Measurements from ENCODE around the gene AK4.
"Not testable (repeated sequence)": the region's sequence is repeated elsewhere in the genome, so short reads cannot be mapped to it uniquely, and the experiment has no call there.

AK4 gene

DNA sequence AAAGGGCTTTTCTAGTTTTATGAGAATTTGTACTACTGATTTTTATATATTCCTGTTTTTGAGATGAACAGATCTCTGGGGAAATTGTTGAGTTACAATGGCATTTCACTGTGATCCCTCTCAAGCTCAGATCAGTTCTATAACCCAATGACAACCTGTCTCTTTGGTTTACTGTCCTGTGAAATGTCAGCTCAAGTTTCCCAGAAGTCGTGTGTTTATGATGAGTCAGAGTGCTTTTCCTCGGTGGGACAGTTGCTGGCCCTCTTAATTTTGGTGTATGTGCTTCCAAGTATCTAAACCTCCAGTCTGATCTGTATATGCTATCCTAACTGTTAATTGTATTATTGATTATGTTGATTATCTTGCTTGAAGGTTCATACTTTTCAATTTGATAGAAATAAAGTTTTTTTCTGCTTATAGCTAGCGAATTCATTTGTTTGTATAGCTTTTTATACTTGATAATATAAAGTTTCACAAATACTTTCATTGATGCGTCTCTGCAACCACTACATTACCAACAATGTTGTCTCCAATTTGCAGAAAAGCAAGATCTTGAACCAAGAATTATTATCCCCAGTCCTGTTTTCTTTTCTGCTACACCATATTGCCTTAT lies 83.8 kb downstream of the AK4 start:
- H3K4me3 Mint-ChIP-seq, result no peak overlapping the region

DNA sequence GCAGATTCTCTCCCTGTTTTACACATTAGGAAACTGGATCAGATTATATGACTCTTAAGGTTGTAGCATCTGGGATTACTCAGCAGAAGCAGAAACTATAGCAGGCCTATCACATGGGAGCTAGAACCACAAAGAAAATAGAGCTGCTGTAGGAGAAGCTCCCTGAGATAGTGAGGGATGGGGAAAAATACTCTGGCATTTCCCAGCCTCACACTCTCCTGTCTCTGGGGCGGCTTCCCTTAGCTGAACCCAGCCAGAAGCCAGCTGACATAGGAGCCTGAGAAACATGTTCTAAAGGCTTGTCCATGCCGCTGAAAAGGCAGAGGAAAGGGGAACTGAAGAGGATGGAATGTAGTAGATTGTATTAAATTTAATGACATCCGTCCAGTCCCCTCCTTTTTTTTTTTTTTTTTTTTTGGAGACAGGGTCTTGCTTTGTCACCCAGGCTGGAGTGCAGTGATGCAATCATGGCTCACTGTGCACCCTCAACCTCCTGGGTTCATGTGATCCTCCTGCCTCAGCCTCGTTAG lies 84.5 kb downstream of the AK4 start:
- H3K27ac Mint-ChIP-seq, result no peak overlapping the region
- peaks cover 7% of the 10 kb centered on the region for H3K4me1 Mint-ChIP-seq (ENCODE audit: low read depth)
- H3K9me3 Mint-ChIP-seq (ENCODE audit: low read depth), result no peaks in the 10 kb centered on the region
- H3K36me3 Mint-ChIP-seq, result peaks cover 4% of the 10 kb centered on the region
- peaks cover 5% of the 10 kb centered on the region for H3K27me3 Mint-ChIP-seq
- H3K4me3 Mint-ChIP-seq, result no peak overlapping the region

More for the DNA sequence above, 83.8 kb downstream of the AK4 start:
- Mint-ChIP-seq H3K9me3 (ENCODE audit: low read depth) (no peaks in the 10 kb centered on the region), H3K27me3 (peaks cover 5% of the 10 kb centered on the region), H3K36me3 (peaks cover 4% of the 10 kb centered on the region), H3K4me1 (ENCODE audit: low read depth) (peaks cover 7% of the 10 kb centered on the region), H3K27ac (no peak overlapping the region)

DNA sequence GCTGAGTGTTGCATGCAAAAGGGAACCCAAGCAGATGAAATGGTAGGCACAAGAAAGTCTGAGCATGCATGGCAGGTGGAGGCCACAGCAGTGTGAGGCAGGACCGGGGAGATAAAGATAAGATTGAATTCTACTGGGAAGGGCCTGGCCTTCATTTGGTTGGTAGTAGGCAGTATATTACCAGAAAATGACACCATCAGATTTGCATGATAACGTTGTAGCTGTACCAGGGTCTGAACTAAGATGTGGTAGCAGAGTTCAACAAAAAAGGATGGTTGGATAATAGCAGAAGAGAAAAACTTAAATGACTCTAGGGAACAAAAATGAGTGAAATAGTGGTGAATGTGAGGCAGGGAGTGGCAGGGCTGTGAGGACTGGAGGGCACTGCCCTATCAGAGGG lies 85.8 kb downstream of the AK4 start:
- no peak overlapping the region for H3K4me3 Mint-ChIP-seq
- peaks cover 5% of the 10 kb centered on the region for H3K27me3 Mint-ChIP-seq
- no peak overlapping the region for H3K27ac Mint-ChIP-seq
- H3K4me1 Mint-ChIP-seq (ENCODE audit: low read depth), result peaks cover 7% of the 10 kb centered on the region
- peaks cover 4% of the 10 kb centered on the region for H3K36me3 Mint-ChIP-seq
- H3K9me3 Mint-ChIP-seq (ENCODE audit: low read depth), result no peaks in the 10 kb centered on the region

DNA sequence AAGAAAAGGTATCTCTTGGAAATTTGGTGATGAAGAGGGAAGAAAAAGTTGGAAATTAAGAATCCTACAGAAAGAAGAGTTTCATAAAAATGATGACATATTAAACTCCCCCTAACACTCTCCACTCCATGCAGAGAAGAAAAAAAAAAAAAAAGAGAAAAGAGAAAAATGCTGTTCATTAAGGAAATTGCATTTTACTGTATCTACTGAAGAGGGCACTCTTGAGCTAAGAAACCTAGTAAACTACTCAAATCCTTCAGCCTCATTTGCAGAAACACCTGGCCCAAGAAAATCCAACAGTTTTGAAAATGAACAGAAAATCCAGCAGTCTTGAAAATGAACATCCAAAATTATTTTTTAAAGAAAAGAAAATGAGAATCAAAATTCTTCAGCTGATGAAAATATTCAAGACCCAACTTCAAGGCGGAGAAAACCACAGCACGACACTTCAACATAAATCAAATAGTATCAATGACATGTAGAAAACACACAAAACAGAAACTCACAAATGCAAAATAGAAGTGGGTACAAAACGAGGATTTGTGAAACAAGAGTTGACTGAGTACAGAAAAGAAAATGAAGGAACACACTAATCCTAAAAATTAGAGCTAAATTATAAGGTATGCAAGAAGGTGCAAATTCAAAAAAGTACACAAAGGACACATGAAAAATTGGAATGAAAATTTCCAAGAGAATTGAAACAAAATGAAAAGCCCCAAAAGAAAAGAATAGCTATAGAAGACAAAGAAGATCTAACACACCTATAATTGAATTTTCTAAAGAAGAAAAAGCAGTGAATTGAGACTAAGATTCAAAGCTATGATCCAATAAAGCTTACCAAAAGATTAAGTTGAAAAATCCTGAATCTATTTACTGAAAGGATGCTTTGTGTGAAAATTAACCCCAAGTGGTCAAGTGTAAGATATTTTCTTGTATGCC lies 88.1 kb downstream of the AK4 start:
- Mint-ChIP-seq H3K9me3 (ENCODE audit: low read depth) (no peaks in the 10 kb centered on the region), H3K36me3 (peaks cover 4% of the 10 kb centered on the region), H3K4me3 (no peak overlapping the region), H3K27me3 (peaks cover 3% of the 10 kb centered on the region), H3K27ac (no peak overlapping the region), H3K4me1 (ENCODE audit: low read depth) (peaks cover under 1% of the 10 kb centered on the region)

DNA sequence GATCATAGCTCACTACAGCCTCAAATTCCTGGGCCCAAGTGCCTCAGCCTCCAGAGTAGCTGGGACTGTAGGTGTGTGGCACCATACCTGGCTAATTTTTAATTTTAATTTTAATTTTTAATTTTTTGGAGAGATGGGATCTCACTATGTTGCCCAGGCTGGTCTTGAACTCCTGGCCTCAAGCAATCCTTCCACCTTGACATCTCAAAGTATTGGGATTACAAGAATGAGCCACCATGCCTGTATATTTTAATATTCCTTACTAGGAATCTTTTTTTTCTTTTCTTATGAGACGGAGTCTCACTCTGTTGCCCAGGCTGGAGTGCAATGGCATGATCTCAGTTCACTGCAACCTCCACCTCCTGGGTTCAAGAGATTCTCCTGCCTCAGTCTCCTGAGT lies 89.1 kb downstream of the AK4 start:
- H3K4me3 Mint-ChIP-seq; H3K4me1 Mint-ChIP-seq (ENCODE audit: low read depth); H3K9me3 Mint-ChIP-seq (ENCODE audit: low read depth); H3K36me3 Mint-ChIP-seq; H3K27ac Mint-ChIP-seq; H3K27me3 Mint-ChIP-seq: not testable (repeated sequence)

DNA sequence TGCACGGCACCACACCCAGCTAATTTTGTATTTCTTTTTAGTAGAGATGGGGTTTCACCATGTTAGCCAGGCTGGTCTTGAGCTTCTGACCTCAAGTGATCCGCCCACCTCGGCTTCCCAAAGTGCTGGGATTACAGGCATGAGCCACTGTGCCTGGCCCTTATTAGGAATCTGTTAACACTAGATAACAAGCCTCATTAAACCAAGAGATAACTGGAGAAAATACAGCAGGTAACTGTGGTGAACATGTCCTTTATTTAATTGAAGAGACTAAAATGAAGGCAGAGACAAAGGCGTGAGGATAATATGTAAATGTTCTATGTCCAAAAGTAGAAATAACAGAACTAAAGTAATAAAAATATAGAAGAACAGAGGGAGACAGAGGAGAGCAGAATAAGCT lies 89.5 kb downstream of the AK4 start:
- Mint-ChIP-seq H3K27me3 (peaks cover 7% of the 10 kb centered on the region), H3K4me3 (no peak overlapping the region), H3K27ac (no peak overlapping the region), H3K36me3 (peaks cover 4% of the 10 kb centered on the region), H3K9me3 (ENCODE audit: low read depth) (no peaks in the 10 kb centered on the region), H3K4me1 (ENCODE audit: low read depth) (no peaks in the 10 kb centered on the region)

DNA sequence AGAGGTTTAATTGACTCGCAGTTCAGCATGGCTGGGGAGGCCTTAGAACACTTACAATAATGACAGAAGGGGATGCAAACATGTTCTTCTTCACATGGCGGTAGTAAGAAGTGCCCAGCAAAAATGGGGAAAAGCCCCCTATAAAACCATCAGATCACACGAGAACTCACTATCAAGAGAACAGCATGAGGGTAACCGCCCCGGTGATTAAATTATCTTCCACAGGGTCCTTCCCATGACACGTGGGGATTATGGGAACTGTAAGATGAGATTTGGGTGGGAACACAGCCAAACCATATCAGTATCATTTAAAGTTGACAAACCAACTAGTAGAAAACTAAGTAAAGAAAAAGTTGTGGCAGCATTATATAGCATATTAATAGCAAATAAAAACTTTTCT lies 90.0 kb downstream of the AK4 start:
- H3K4me1 Mint-ChIP-seq (ENCODE audit: low read depth), result no peaks in the 10 kb centered on the region
- H3K27me3 Mint-ChIP-seq, result peaks cover 7% of the 10 kb centered on the region
- H3K4me3 Mint-ChIP-seq, result no peak overlapping the region
- peaks cover 4% of the 10 kb centered on the region for H3K36me3 Mint-ChIP-seq
- no peak overlapping the region for H3K27ac Mint-ChIP-seq
- H3K9me3 Mint-ChIP-seq (ENCODE audit: low read depth), result no peaks in the 10 kb centered on the region

DNA sequence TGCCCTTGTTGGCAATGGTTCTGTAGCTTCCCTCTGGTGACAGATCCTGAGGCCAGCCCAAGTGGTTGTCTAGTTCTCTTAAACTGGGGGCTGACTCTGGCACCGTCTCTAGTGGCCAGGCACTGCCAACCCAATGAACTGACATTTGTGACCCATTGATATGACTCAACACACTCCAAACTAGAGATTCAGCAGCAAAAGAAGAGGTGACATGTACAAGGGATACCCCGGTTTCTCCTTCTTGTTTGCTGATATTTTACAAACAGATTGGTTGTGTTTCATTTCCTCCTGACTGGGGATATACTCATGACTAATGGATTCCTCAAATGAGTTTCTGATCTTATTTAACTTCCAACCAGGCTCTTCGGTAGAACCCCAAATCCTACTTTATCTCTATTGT lies 95.5 kb downstream of the AK4 start:
- Mint-ChIP-seq H3K27ac (no peak overlapping the region), H3K4me1 (ENCODE audit: low read depth) (no peaks in the 10 kb centered on the region), H3K36me3 (no peaks in the 10 kb centered on the region), H3K4me3 (no peak overlapping the region), H3K9me3 (ENCODE audit: low read depth) (no peaks in the 10 kb centered on the region), H3K27me3 (peaks cover 22% of the 10 kb centered on the region)

DNA sequence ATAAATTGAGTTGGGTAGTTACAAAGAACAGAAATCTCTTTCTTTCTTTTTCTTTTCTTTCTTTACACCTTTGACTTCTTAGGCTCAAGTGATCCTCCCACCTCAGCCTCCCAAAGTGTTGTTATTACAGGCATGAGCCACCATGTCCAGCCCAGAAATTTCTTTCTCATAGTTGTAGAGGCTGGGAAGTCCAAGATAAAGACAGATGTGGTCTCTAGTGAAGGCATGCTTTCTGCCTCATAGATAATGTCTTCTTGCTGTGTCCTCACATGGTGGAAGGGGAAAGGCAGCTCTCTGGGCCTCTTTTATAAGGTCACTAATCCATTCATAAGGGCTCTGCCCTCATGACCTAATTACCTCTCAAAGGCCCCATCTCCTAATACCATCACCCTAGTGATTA lies 97.3 kb downstream of the AK4 start:
- Mint-ChIP-seq H3K4me1 (ENCODE audit: low read depth) (no peaks in the 10 kb centered on the region), H3K27ac (no peak overlapping the region), H3K4me3 (no peak overlapping the region), H3K36me3 (no peaks in the 10 kb centered on the region), H3K9me3 (ENCODE audit: low read depth) (no peaks in the 10 kb centered on the region), H3K27me3 (peaks cover 22% of the 10 kb centered on the region)

DNA sequence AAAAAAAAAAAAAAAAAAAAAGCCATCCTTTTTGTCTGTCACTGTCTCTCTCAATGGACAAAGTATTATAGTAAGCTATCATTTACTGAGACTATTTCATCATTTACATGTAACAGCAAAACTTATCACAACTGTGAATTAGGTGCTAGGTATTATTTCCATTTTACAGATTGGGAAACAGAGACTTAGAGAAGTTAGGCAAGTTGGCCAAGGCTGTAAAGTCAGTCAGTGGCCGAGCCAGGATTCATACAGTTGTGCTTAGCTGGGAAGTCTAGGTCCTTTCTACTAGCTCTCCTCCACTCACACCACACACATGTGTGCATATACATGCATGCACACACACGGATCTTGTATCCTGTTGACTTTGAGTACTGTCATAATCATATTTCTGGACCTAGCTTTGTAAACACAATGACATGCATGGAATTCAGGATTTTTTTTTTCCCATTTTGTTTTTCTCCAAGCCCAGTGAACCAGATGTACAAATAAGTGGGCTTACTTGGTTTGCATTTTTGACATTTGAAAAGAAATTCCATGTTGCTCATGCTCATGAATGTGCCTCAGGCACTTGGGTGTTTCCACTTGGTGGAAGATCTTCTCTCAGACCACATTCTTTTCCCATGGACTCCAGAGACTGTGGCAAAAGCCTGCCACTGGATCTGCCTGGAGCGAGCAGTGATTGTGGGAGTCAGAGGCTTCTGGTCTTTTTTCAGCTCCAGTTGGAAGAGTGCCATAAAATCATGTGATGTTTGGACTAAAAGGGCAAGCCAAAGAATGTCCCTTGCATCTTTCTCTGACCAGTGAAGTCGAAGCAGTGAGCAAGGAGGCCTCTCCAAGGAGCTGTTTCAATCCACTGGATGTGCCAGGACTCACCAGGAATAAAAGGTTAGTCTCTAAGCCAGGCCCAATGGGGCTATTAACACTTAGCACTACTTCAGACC lies 99.7 kb downstream of the AK4 start:
- Mint-ChIP-seq H3K4me1 (ENCODE audit: low read depth) (no peaks in the 10 kb centered on the region), H3K27ac (no peak overlapping the region), H3K4me3 (no peak overlapping the region), H3K36me3 (no peaks in the 10 kb centered on the region), H3K27me3 (peaks cover 18% of the 10 kb centered on the region), H3K9me3 (ENCODE audit: low read depth) (no peaks in the 10 kb centered on the region)

DNA sequence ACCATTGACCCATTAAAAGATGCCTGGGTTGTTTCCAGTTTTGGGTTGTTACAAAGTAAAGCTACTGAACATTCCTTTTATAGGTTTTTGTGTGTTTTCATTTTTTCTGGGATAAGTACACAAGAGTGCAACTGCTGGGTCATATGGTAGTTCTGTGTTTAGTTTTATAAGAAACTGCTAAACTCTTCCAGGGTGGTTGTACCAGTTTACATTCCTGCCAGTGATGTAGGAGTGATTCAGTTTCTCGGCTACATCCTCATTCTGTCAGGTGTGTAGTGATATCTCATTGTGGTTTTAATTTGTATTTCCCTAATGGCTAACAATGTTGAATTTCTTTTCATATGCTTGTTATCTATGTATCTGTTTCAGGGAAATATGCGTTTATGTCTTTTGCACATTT lies 102.8 kb downstream of the AK4 start:
- Mint-ChIP-seq H3K4me1 (ENCODE audit: low read depth) (peaks cover 15% of the 10 kb centered on the region), H3K9me3 (ENCODE audit: low read depth) (no peaks in the 10 kb centered on the region), H3K36me3 (no peaks in the 10 kb centered on the region), H3K27me3 (peaks cover 6% of the 10 kb centered on the region), H3K4me3 (no peak overlapping the region), H3K27ac (no peak overlapping the region)

DNA sequence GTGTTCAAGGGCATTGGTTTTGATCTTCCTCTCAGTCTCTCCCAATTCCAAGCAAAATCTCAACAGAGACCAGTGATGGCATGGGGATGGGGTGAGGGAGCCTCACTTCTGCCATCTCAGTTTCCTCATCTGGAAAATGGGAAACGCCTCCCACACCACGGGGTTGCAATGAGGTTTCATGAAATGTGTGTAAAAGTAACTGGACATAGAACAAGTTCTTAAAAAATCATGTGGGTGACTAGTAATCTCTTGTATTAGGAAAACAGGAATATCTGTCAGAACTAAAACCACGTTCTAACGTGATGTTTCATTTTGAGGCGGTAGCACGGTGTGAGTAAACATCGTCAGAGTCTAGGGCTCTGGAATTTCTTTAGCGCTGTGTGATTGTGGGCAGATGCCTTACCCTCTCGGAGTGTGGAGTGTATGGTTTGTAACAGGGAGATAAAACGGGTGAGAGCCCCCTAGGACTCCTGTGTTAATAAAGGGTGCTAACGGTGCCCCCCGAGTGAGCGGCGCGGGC lies 105.9 kb downstream of the AK4 start:
- H3K4me1 Mint-ChIP-seq (ENCODE audit: low read depth), result peaks cover 15% of the 10 kb centered on the region
- peak overlapping the region; percentile 74 for H3K27ac Mint-ChIP-seq
- peak overlapping the region; percentile 91 for H3K4me3 Mint-ChIP-seq
- no peaks in the 10 kb centered on the region for H3K9me3 Mint-ChIP-seq (ENCODE audit: low read depth)
- no peaks in the 10 kb centered on the region for H3K36me3 Mint-ChIP-seq
- H3K27me3 Mint-ChIP-seq, result peaks cover 5% of the 10 kb centered on the region

DNA sequence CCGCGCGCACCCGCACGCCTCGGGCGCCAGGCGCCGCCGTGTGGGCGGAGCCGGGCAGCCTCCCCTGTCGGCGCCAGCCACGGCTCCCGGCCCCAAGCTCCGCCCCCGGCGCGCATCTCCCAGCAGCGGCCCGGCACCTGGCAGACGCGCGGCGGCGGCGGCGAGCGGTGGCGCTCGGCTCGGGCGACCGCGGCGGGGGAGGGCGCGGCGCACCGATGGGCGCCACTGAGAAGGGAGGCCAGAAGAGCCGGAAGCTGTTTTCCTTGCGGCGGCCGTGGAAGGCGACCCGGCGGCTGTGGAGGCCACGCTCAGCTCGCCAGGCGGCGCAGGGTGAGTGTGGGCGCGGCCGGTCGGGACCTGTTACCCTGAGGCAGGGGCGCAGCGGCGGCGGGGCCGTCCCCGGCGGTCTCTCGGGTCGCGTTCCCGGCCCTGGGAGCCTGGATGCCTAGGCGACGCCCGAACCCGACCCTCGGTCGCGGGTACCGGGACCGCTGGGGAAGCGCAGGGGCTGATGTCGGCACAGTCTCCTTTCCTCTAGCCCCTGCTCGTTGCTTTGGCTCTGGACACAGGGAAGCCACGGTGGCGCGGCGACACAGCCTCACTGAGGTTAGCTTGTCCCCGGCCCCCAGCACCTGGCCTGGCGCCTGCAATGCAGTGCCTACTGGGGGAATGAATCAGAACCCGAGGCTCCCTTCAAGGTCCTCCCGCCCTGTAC lies 106.5 kb downstream of the AK4 start:
- Mint-ChIP-seq H3K27ac (no peak overlapping the region), H3K4me3 (peak overlapping the region; percentile 91), H3K4me1 (ENCODE audit: low read depth) (peaks cover 15% of the 10 kb centered on the region), H3K9me3 (ENCODE audit: low read depth) (no peaks in the 10 kb centered on the region), H3K36me3 (no peaks in the 10 kb centered on the region), H3K27me3 (peaks cover 5% of the 10 kb centered on the region)

DNA sequence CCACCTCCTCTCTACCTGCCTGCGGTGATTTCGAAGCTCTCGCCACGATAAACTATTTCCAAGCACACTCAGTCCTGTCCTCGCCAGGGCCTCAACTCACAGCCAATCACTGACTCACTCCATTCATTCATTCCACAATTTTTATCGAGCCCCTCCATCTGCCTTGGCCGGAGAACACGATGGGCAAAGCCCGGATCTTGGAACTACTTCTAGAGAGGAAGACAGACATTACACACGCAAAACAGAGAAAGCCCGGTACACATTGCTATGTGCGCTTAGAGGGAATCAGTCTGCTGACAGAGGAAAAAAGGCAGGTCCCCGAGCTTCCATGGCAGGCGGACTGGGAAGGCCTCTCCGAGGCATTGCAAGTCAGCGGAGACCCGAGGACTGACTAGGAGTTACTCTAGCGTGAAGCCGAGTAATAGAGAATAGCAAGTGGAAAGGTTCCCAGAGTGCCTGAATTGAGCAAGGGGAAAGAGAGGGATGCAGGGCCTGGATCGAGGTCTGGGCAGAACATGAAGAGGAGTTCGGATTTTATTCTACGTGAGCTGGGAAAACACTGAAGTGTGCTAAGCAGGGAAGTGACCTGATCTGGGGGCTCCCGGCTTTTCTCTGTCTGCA lies 107.1 kb downstream of the AK4 start:
- H3K36me3 Mint-ChIP-seq, result no peaks in the 10 kb centered on the region
- peak overlapping the region; percentile 90 for H3K4me3 Mint-ChIP-seq
- peaks cover 18% of the 10 kb centered on the region for H3K4me1 Mint-ChIP-seq (ENCODE audit: low read depth)
- H3K27me3 Mint-ChIP-seq, result peaks cover 5% of the 10 kb centered on the region
- no peaks in the 10 kb centered on the region for H3K9me3 Mint-ChIP-seq (ENCODE audit: low read depth)
- no peak overlapping the region for H3K27ac Mint-ChIP-seq

Measured in activated naive CD8-positive, alpha-beta T cell (primary cell).